Heart left ventricle (tissue), 13 donors: ENCODE results near the gene EMX1.

ENCODE experiments used
- POLR2A ChIP-seq, 2 donors: fragments of 450-650 bp; IDR thresholded peaks; one replicate each; pipeline ENCODE4 v1.6.1; 2017; ENCODE audit warnings: antibody characterized with exemption in 2 of 2, mild to moderate bottlenecking in 2 of 2, moderate library complexity in 2 of 2
- TF ChIP-seq, protein P1 (sequence below), 12 donors: fragments of 200-600 bp; sonication (generic) in 4 of 12; IDR thresholded peaks; one replicate each; pipeline versions ENCODE4 v1.5.0 to v1.8.0; 2018 to 2022; ENCODE audit warnings: antibody characterized with exemption in 12 of 12, mild to moderate bottlenecking in 5 of 12
- donor health status: ischemic (EF 13 %, LVEDD 7.1; RV severe dilation, severe dysfunction).
- donor health status: DM: no; HTN: yes; CAD: no.
- donor health status: DM: no; HTN: no; CAD: no.
- donor health status: ischemic (EF 25% LVEDD 6.9; RV normal size, moderate dysfunction).
- donor health status: ischemic (EF 25% LVEDD 5.7; RV mildly dilated, moderate dysfunction).
- donor health status: ischemic (EF 35%, LVEDD 5.7; RV mildly dilated, moderate dysfunction).
- donor health status: nonischemic (EF 11% LVEDD 7.7; RV severe dilation, severe dysfunction).
- donor health status: DM: yes; HTN: yes; CAD: no.
- donor health status: PGD.
- donor health status: ischemic (EF 29% LVEDD 5.4; RV normal size, mild dysfunction).
- donor health status: nonischemic (EF 23%, LVEDD 6.1; RV moderate dilation, normal function).

DNA sequence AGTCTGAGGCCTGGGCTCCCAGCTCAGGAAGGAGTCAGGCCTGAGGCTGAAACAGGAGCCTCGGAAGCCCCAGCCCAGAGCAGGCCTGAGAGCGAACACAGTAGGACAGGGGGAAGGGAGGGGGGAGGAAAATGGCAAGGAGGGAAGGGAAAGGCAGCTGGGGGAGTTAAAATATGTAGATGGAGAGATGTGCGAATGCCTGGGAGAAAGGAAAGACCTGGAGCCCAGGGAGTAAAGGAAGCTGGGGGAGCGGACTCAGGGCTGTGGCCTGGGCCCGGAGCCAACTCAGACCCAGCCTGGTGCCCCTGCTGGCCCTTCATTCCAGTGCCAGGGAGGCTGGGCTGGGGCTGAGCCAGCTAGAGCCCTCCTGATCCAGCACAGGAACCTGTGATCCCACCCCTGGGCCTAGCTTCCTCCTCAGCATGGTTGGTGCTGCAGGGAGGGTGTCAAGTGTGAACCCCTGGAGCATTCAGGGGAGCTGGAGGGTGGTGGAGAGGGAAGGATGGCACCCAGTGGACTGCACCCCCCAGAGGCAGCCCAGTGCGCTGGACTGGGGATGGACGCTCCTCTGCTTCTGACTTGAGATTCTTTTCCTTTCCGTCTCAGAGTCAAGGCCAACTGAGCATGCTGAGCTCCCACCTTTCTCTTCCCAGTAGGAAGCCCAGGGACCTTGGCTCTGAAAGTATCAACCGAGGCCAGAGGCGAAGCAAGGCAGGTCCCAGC is 46.3 kb downstream of the EMX1 start:
- no peak for TF ChIP-seq POLR2A (IDR thresholded peaks at IDR 0.05)
- TF ChIP-seq, protein P1, sequence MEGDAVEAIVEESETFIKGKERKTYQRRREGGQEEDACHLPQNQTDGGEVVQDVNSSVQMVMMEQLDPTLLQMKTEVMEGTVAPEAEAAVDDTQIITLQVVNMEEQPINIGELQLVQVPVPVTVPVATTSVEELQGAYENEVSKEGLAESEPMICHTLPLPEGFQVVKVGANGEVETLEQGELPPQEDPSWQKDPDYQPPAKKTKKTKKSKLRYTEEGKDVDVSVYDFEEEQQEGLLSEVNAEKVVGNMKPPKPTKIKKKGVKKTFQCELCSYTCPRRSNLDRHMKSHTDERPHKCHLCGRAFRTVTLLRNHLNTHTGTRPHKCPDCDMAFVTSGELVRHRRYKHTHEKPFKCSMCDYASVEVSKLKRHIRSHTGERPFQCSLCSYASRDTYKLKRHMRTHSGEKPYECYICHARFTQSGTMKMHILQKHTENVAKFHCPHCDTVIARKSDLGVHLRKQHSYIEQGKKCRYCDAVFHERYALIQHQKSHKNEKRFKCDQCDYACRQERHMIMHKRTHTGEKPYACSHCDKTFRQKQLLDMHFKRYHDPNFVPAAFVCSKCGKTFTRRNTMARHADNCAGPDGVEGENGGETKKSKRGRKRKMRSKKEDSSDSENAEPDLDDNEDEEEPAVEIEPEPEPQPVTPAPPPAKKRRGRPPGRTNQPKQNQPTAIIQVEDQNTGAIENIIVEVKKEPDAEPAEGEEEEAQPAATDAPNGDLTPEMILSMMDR (IDR thresholded peaks at IDR 0.05) = no peak
